Measurements from ENCODE around the gene MAPK12.
A peak's percentile ranks its signal among the peaks of the same experiment; 100 is the strongest.
"Not testable (repeated sequence)": the region's sequence is repeated elsewhere in the genome, so short reads cannot be mapped to it uniquely, and the experiment has no call there.

Gene MAPK12

DNA sequence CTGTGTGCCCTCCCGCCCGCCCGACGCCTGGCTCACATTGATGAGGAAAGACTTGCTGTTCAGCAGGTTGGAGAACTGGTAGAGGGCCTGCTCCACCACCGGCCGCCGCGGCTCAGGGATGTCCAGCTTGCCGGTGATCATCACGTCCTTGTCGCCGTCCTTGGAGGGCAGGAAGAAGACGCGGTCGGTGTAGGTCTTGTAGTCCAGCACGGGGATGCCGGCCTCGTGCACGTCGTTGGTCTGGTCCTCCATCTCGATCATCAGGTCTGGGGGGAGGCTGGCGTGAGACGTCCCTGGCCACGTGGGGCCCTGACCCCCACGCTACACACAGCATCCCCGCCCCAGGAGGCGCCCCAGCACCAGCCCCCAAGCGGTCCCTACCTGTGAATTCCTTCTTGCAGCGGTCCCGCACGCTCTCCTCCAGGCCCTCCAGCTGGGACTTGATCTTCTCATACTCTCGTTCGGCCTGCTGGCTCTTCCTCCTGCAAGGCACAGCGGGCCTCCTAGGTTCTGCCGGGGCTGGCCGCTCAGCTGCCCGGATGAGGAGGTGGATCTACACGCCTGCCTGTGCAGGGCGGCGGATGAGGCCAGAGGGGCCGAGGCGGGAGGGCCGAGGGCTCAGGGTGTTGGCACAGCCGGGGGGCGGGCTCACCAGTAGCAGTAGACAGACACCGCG lies 19.4 kb upstream of the MAPK12 start:
- DNase-seq: no peak

DNA sequence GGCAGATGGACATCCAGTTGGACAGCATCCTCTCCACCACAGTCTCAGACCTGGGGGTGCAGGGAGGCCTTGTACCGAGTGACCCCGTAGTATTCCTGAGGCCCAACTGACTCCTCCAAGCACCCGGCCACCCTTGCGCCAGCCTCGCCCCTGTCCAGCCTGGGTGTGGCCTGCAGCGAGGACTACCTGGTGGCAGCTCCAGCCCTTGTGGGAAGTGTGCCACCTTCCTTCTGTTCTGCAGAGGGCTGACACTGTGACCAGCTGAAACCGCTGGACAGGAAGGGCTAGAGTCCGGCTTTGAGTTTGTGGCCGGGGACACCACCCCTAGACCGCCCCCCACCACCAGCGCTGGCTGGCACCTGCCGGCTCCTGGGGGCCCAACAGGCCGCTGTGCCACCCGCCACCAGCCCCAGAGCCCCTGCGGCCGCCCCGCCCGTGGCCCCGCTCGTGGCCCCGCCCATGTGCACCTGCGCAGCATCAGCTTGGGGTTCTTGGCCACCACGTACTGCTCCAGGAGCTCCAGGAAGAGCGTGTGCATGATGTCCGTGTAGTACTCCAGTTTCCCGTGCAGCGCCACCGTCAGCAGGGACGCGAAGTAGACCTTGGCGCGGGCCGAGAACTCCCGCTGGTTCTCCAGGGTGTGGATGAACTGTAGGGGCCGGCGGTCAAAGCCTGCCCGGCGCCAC lies 18.7 kb upstream of the MAPK12 start:
- no peak for DNase-seq

DNA sequence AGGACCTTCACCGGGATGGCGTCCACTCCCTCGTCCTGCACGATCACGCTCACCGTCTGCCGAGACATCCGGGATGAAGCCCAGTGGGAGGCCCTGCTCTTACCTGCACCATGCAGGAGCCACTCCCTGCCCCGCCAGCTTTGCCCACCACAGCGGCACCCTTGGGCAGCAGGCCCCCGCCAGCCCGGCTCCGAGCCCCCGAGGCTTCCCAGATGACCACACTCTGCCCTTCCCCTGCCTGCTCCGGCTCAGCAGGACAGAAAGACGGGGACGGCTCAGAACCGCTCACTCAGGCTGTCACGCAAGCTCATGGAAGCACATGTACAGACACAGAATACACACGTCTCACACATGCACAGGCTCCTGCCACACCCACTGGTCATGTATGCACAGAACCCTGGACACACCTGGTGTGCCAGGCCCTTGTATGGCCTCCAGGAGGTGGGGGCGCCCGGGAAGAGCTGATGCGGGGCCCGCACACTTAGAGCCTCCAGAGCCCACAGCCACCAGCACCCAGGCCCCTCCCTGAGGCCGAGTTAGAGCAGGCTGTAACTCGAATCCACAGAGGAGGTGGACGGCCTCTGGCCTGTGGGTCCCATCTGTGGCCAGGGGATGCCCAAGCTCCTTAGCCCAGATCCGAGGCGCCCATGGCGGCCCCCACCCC lies 17.6 kb upstream of the MAPK12 start:
- no peak for DNase-seq

DNA sequence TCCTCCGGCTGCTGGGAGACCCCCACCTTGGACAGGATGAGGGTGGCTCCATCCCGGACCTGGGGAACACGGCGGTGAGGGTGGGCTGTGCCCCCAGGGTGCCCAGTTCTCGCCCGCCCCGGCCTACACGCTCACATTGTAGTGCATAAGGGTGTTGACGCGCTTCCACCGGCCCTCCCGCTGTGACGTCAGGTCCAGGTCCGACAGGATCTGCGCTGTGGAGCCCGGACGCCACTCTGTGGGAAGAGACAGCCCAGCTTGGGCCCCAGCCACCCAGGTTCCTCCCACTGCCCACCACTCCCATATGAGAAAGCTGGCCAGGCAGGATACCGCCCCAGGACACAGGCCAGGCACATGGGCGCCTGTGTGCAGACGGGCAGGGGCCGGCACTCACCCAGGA lies 17.0 kb upstream of the MAPK12 start:
- no peak for DNase-seq

DNA sequence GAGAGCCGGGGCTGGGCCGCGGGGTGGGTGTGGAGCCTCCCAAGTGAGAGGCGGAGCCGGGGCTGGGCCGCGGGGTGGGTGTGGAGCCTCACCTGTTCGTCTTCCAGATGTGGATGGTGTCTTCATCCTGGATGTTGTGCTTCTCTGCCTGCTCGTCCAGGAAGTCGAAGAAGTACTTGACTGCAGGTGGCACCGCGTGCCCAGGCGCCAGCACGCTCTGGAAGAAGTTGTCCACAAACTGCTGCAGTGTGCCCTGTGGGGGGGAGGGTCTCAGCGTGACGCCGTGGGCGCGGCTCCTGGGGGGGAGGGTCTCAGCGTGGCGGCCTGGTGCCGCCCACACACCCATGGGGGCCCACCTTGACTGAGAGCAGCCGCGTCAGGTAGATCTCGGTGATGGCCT lies 16.3 kb upstream of the MAPK12 start:
- no peak for DNase-seq

DNA sequence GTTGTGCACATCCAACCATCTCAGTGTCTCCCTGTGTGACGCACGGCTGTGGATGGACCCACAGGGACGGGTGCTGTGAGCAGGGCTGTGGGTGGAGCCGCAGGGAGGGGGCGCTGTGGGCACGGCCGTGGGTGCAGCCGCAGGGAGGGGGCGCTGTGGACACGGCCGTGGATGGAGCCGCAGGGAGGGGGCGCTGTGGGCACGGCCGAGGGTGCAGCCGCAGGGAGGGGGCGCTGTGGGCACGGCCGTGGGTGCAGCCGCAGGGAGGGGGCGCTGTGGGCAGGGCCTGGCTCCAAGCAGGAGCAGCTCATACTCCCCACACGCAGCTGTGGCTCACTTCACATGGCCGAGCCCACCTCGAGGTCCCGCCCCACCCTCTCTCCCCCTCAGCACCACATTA lies 14.7 kb upstream of the MAPK12 start:
- DNase-seq: no peak

DNA sequence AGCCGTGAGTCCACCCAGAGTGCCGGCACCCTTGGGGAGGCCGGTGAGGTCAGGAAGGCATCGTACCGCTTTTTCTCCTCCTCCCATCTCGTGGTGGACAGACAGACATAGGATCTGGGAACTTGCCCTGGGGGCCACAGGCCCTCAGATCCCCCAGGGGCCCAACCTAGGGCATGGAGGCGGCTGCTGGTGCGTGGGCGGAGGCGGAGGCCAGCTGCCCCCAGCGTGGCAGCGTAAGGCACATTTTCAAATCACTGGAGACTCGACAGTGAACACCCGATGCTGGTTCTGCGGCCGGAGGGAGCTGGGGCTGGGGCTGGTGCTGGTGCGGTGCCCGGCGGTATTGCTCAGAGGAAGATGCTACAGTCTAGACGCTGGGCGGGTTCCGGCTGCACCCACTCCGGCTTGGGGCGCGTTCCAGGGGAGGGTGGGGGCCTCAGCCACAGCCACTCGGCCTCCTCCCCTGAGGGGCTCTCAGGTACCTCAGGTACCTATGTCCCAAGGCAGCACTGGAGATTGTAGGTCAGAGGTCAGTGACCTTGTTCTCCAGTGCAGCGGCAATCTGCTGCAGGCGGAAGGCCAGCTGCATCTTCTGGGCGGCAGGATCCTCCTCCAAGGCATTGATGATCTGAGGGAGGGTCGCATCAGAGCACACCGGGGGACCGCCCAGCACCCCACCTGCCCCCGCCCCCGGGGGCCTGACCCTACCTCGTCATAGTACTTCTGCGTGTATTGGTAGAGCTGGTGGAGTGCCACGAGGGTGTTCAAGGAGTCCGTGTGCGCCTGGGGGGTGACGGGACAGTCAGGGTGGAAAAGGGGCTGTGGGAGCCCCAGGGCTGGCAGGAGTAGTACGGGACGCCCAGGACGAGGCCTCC lies 13.9 kb upstream of the MAPK12 start:
- DNase-seq: no peak

DNA sequence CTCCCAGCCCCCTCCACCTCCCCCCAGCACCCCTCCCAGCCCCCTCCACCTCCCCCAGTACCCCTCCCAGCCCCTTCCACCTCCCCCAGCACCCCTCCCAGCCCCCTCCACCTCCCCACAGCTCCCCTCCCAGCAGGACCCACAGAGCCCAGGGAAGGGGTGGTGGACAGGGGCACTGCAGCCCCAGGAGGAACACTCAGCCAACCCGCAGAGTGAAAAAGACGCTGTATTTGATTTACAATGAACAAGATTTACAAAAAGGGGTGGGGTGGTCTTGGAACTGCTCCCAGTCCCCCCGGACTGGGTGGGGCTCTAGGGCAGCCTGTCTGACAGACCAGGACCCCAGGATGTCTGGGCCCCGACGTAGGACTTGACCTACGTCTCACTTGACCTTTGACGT lies 13.3 kb upstream of the MAPK12 start:
- no peak for DNase-seq

DNA sequence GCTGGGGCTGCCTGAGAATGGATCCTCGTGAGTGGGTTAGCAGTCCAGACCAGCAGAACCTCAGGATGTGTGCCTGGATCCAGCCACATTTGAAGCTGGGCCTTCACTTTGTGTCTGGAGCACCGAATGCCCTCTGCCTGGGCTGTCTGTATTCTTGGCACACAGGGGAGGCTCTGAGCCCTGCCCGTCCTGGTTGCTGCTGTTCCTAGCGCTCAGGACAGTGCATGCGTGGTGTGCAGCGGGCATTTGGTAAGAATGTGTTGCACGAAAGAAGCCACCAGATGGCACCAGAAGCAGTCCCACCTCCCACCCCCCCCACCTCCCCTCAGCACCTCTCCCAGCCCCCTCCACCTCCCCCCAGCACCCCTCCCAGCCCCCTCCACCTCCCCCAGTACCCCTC lies 12.8 kb upstream of the MAPK12 start:
- peak; percentile 29 for DNase-seq

DNA sequence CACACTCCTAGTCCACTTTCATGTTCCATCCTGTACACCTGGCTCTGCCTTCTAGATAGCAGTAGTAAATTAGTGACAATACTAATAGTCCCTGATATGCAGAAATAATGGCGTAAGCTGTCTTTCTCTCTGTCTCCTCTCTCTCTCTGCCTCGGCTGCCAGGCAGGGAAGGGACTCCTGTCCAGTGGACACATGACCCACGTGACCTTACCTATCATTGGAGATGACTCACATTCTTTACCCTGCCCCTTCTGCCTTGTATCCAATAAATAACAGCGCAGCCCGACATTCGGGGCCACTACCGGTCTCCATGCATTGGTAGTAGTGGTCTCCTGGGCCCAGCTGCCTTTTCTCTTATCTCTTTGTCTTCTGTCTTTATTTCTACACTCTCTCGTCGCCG lies 12.3 kb upstream of the MAPK12 start:
- DNase-seq: not testable (repeated sequence)

DNA sequence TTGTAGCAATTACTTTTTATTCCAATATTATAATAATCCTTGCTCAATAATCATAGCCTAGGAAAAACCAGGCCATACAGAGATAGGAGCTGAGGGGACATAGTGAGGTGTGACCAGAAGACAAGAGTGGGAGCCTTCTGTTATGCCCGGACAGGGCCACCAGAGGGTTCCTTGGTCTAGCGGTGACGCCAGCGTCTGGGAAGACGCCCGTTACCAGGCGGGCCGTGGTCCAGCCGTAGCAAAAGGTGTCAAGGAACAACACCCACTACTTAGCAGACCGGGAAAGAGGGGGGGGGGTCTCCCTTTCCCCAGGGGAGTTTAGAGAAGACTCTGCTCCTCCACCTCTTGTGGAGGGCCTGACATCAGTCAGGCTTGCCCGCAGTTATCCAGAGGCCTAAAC lies 11.9 kb upstream of the MAPK12 start:
- not testable (repeated sequence) for DNase-seq

DNA sequence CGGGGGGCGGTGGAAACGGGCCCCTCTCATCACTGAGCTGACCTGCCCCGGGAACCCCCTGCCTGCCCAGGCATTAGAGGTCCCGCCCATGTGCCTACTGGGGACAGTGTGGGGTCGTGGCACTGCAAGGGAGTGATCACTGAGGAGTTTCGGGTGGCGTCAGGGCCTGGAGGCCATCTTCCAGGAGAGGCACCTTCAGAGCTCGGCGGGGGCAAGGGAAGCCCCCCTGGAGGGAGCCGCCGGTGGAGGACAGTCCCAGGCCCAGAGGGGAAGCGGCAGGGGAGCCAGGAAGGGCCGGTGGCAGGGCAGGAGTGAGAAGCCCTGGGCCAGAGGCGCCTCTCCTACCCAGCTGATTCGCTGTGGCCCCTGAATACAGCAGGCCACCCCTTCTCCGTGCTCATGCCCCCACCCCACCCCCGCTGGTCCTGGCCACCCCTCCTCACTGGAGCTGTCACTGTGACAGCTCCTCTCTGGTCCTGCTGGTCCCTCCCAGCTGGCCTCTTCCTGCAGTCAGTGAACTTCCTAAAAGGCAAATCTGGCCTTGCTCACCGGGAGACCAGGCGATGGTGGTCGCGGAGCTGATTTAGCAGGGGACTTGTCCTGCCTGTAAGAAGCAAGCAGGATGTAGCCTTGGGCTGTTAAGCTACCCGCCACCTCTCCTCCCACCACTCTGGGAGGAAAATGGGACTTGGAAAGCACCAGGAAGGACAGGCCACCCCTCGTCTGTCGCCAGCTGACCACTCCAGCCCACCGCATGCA lies 10.7 kb upstream of the MAPK12 start:
- DNase-seq: no peak

DNA sequence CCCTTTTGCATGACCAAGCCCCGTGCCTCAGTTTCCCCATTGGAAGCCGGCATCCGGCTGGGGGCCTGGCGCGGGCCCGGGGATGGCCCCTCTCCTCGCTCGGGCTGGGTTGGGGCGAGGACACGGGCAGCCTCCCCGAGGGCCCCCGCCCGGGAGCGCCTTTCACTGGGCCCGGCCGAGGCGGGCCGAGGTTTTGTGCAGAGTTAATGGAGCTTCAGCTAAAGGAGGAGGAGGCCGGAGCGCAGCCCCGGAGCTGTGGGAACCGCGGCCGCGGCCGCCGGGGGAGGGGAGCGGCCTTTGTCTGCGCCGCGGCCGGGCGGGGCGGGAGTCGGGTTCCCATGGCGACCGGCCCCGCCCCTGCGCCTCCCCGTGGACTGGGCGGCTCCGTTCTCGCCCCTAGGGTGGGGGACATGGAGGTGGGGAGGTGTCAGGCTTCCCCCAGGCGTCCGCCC lies 10.1 kb upstream of the MAPK12 start:
- DNase-seq: peak; percentile 40

DNA sequence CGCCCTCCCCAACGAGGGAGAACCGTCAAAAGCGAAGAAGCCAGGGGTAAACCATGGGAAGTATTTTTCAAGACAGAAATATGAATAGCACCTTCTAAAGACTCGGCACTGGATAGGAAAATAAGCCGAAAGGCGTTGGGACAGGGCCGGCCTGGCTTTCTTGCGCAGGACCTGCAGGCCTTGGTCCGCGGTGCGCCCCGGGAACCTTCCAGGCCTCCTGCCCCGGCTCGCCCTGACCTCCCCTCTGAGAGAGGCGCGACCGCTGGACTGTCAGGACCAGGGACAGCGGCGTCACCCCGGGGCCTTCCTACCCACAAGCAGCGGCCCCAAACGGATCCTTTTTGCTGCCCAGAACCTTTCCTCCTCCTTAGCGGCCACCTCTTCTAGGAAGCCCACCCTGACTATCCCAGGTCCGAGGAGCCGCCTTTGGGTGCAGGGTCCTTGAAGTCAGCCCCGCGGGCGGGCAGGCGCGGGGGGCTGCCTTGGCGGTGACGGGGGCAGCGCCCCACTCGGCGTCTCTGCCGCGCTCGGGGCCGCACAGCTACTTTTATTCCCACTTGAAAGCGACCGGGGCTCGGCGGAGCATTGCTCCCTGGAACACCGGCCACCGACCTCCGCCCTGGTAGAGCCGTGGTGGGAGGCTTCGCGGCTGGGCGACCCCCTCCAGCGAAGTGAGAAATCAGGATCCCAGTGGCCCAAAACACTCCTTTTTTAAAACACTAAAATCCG lies 9.3 kb upstream of the MAPK12 start:
- peak; percentile 63 for DNase-seq

DNA sequence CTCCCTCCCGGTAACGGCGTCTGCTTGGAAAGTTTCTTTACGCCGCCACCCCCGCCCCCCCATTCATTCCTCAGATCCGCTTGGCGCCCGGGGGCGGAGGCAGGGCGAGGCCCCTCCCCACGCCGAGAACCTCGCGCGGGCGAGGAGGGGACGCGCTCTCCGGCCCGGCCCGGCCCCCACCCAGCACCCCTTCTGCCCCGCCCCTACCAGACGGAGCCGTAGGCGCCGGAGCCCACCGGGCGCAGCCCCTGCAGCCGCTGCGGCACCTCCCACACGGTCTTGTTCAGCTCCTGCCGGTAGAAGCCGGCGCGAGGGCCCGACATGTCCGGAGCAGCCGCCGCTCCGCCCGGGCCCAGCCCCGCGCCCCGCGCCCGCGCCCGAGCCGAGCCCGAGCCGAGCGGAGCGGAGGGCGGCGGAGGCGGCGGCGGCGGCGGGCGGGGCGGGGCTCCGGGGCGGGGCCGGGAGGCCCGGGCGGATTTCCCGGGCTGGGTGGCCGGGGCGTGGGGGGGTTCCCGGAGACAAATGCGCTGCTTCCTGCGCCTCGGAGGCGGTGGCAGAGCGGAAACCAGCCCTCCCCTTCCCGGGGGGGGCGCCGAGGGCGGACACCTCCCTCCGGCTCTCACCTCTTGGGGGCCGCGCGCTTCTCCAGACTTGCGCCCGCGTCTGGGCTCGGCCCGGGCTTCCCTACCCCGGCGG lies 8.6 kb upstream of the MAPK12 start, which contains the start of gene MAPK11:
Gene MAPK11, minus strand, starts transcription at position 411 of the 696 bp plus-strand sequence. Its CDS starts 88 bp downstream, at position 323.
- peak; percentile 68 for DNase-seq

DNA sequence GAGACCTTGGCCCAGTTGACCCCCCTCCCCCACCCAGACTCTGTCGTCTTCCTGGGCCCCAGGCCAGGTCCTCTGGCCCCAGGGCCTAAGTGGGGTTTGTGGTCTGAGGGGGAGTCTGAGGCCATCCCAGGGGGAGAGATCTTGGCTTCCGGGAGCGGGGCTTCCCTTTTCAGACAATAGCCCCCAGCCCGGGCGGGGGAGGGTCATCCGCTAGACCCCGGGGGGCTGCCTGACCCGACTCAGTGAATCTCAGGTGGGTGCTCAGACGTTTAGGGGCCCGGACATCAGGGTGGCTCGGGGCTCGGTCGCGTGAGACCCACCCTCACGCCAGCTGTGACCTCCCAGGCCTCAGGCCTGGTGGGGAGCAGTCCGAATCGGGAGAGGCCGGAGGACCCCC lies 8.1 kb upstream of the MAPK12 start:
- no peak for DNase-seq

DNA sequence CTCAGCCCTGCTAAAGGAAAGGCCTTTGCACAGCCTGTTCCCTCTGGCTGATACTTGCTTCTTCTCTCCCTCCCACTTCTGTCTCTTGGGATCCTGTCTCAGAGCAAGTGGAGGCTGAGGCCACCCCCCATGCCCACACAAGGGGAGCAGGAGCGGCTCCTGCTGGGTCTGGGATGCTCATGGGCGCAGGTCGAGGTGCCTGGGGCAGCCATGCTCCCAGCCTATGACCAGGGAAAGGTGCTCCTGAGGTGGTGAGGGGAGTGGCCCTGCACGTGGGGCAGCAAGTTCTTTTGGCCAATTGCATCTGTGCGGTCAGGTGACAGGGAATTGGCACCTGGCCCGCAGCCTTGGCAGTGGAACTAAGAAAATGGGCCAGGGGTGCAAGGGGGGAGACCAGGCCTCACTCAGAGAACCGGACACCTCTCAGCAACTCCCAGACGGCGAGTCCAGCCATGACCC lies 7.2 kb upstream of the MAPK12 start:
- no peak for DNase-seq

DNA sequence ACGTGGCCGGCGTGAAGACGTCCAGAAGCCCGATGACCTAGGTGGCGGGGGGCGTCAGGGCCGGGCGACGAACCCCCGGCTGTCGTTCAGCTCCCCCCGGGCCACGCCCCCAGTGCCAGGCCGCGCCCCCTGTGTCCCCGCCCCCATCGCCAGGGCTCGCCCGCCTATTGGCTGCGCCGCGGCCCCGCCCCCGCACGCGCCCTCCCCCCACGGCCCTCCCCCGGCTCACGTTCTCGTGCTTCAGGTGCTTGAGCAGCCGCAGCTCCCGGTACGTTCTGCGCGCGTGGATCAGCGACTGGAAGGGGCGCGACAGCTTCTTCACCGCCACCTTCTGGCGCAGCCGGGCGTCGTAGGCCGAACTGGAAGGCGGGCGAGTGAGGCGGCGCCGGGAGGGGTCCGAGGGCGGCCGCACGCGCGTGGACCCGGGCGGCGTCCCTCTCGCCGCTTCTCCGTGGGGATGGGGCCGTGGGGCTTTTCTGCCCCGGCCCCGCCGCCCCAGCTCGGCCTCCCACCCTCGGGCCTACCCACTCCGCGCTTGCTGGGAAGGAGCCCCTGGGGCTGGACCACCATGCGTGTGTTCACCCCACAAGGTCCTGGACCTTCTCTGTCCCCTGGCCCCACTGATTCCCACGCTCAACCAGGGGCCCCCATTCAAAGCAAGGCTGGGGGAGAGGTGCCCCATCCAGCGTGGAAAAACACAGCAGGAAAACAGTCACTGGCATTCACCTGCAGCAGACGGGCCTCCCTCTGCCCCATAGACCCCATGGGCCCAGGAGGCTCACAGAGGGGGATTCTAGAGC lies 6.3 kb upstream of the MAPK12 start:
- peak; percentile 53 for DNase-seq

DNA sequence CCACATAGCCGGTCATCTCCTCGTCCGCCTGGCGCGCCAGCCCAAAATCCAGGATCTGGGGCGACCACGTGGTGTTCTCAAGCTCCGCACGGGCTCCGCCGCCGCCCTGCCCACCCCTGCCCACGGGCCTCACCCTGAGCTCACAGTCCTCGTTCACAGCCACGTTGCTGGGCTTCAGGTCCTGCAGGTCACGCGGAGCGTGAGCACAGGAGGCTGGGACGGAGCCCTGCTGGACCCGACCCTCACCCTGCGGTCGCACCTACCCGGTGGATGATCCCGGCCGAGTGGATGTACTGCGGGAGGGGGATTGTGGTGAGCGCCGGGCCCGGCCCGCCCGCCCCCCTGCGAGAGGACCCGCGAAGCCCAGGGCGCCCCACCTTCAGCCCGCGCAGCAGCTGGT lies 5.5 kb upstream of the MAPK12 start:
- DNase-seq: no peak

Measured in stimulated activated naive CD4-positive, alpha-beta T cell treated with Interleukin-2 at 50 U/mL for 16 hours (primary cell).